Brain pericyte (primary cell): ENCODE data around the gene WDR64.

Source experiments
- DNase-seq: peaks from one replicate; pipeline ENCODE4 v3.0.0-alpha.2; 2012; ENCODE audit warnings: low read depth, low spot score

WDR64 gene

GRCh38 chr1:241837416-241837815, 185.3 kb downstream of the WDR64 start:
- DNase-seq, result no peak

- no peak for DNase-seq
Measured at GRCh38 chr1:241837901-241838300, 185.8 kb downstream of the WDR64 start.

GRCh38 chr1:241838897-241839296, 186.8 kb downstream of the WDR64 start:
- no peak for DNase-seq

- no peak for DNase-seq
Measured at GRCh38 chr1:241839369-241839979, 187.4 kb downstream of the WDR64 start.

- DNase-seq, result no peak
Measured at GRCh38 chr1:241840164-241840563, 188.1 kb downstream of the WDR64 start.

- DNase-seq, result no peak
Measured at GRCh38 chr1:241841691-241842090, 189.6 kb downstream of the WDR64 start.

GRCh38 chr1:241842565-241842964, 190.5 kb downstream of the WDR64 start:
- DNase-seq, result no peak

GRCh38 chr1:241844593-241844992, 192.5 kb downstream of the WDR64 start:
- DNase-seq, result no peak

GRCh38 chr1:241846375-241846774, 194.3 kb downstream of the WDR64 start:
- no peak for DNase-seq

- no peak for DNase-seq
Measured at GRCh38 chr1:241846862-241847539, 194.9 kb downstream of the WDR64 start.

GRCh38 chr1:241847540-241847795, 195.4 kb downstream of the WDR64 start:
- DNase-seq, result no peak

- peak; percentile 84 for DNase-seq
Measured at GRCh38 chr1:241847796-241848685, 196.0 kb downstream of the WDR64 start, which contains the start of gene EXO1. EXO1 (plus strand) TSS chr1:241848204; CDS start chr1:241850426, 2,222 bp downstream.

- no peak for DNase-seq
Measured at GRCh38 chr1:241848686-241849344, 196.7 kb downstream of the WDR64 start.

GRCh38 chr1:241849345-241849695, 197.2 kb downstream of the WDR64 start:
- DNase-seq, result no peak
